HG03060 (cell line): ENCODE data around the gene C12orf60.

ENCODE experiments used
- ATAC-seq: cut with Tn5 transposase; IDR thresholded peaks from one replicate; pipeline ENCODE4 v1.9.1; 2021; ENCODE audit warnings: low read depth, moderate number of reproducible peaks; ENCODE audit not compliant: unreplicated experiment

The C12orf60 gene

GRCh38 chr12:14833952-14834351 is 30.5 kb downstream of the C12orf60 start:
- no peak for ATAC-seq

- ATAC-seq = no peak
Measured at GRCh38 chr12:14834509-14834908, 31.0 kb downstream of the C12orf60 start.

GRCh38 chr12:14836336-14837210 is 33.1 kb downstream of the C12orf60 start:
- ATAC-seq = no peak

DNA sequence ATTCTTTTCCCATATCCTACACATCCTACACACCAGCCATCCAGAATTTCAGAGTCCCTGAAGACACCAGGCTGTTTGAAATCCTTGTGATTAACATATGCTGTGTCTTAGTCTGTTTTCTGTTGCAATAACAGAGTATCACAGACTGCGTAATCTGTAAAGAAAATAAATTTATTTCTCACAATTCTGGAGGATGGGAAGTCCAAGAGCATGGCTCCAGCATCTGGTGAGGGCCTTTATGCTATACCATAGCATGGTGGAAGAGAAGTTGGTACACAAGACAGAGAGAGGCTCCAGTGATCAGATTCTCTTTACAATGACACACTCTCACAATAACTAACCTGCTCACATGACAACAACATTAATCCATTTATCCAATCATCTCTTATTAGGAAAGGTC is 35.8 kb downstream of the C12orf60 start:
- no peak for ATAC-seq

- no peak for ATAC-seq
Measured at GRCh38 chr12:14840616-14841015, 37.1 kb downstream of the C12orf60 start.

GRCh38 chr12:14841761-14842160 is 38.3 kb downstream of the C12orf60 start:
- no peak for ATAC-seq

- no peak for ATAC-seq
Measured at GRCh38 chr12:14842315-14842714, 38.8 kb downstream of the C12orf60 start.

GRCh38 chr12:14843425-14843887 is 40.0 kb downstream of the C12orf60 start, which contains the start of gene ART4:
Gene ART4 (minus strand): TSS chr12:14843526. CDS start chr12:14843113, 413 bp downstream.
- no peak for ATAC-seq

DNA sequence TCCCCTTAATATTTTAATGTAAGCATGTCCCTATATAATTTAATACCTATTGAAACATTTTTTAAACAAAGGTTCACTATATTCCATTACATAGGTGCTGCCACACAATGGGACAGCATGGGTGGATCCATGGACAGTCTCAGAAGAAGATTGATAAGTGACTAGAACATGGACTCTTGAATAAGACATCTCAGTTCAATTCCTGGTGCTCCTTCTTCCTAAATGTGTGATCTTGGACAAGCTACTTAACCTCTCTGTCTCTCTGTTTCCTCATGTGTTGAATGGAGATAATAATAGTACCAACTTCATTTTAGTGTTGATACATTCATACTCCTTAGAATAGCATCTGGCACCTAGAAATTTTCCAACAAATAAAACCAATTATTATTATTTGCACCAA is 40.9 kb downstream of the C12orf60 start:
- ATAC-seq = no peak

DNA sequence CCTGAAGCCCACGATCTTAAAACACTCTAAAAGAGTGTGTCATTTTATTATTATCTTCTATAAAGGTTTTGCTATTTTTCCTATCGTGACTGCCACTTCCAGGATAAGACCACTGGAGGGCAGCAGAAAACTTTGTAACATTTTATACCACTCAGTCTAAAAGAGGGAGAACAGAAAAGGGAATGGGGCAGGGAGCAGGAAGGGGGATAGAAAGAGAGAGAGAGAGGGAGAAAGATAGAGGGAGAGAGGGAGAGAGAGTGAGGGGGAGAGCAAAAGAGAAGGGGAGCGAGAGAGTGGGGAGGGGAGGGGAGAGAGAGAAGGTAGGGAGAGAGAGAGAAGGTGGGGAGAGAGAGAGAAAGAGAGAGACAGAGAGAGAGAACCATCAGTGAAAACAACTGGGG is 41.9 kb downstream of the C12orf60 start:
- ATAC-seq = no peak

- no peak for ATAC-seq
Measured at GRCh38 chr12:14846042-14846587, 42.6 kb downstream of the C12orf60 start.

GRCh38 chr12:14846876-14847580 is 43.6 kb downstream of the C12orf60 start:
- ATAC-seq = no peak

GRCh38 chr12:14849661-14850060 is 46.2 kb downstream of the C12orf60 start:
- ATAC-seq = no peak

- ATAC-seq = no peak
Measured at GRCh38 chr12:14850929-14851663, 47.6 kb downstream of the C12orf60 start.

DNA sequence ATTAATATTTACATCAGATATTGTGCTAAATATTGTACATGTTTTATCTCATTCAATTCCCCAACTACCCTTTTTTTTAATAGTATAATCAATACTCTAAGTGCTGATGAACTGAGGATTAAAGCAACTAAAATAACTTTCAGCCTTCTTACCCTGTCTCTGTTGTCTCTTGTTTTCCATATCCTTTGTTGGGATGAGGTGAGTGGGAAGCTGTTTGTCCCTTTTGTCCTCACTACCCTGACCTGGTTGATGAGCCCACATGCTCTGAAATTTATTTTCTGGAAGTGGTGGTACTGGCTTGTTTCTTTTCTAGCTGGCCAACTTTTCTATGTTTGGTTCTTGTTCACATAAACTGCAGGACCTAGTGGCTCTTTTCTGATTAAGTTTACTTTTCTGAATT is 49.4 kb downstream of the C12orf60 start:
- ATAC-seq = no peak

GRCh38 chr12:14853961-14854360 is 50.5 kb downstream of the C12orf60 start:
- ATAC-seq = no peak

DNA sequence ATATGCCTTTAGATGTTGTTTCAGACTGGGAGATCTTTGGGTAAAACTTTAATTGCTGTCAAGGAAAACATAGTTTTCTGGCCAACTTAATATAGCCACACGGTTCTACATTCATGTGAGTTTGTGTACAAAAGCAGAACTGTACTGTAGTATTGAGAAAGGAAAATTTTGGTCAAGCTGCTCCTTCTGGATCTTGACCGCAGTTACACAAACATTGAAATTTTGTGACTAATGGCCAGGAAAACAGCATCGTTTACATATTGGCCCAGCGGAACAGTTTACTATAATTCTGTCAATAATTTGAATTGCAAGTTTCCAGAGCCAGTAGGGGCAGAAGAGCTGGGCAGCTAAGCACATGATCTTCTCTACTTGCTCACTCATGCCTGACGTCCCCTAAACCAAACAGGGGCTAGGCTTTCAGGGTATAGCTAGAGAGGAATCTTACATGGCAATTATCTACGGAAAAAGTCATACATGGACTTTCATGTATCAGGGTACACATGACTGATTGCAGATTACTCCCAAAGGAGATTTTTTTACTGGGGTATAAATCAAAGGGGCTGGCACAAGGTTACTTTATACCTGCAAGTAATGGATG is 51.2 kb downstream of the C12orf60 start:
- no peak for ATAC-seq

- no peak for ATAC-seq
Measured at GRCh38 chr12:14858513-14858912, 55.0 kb downstream of the C12orf60 start.

GRCh38 chr12:14860490-14860889 is 57.0 kb downstream of the C12orf60 start:
- no peak for ATAC-seq

DNA sequence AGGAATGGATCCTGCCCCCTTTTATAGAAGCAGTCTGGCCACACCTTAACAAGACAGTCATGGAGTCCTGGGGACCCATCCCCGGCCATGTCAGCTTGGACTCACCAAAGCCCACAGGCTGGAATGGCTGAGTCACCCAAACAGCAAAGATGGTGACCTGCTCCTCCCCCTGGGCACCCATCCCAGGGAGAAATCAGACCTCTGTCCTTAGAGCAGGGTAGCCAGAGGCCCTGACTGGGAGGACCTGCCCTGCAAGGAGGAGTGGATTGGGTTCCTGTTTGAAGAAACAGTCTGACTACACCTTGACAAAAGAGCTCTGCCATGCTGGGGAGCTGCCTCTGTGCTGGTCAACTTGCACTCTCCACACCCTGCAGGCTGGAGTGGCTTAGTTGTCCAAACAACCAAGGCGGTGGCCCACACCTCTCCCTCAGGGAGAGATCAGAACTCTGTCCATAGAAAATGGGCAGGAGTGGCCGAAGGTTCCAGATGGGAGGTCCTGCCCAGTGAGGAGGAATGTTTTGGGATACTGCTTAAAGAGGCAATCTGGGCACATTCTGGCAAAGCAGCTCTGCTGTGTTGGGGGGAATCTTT is 65.5 kb downstream of the C12orf60 start:
- ATAC-seq = no peak
